Measurements from ENCODE around the gene ACSL6. TPM values are rescaled to one million over a fixed set of nuclear protein-coding genes. Genes with fewer than 3 reads are reported as not detected.

Gene ACSL6
- total RNA-seq, 1 experiment from 2014 or later, result not detected

DNA sequence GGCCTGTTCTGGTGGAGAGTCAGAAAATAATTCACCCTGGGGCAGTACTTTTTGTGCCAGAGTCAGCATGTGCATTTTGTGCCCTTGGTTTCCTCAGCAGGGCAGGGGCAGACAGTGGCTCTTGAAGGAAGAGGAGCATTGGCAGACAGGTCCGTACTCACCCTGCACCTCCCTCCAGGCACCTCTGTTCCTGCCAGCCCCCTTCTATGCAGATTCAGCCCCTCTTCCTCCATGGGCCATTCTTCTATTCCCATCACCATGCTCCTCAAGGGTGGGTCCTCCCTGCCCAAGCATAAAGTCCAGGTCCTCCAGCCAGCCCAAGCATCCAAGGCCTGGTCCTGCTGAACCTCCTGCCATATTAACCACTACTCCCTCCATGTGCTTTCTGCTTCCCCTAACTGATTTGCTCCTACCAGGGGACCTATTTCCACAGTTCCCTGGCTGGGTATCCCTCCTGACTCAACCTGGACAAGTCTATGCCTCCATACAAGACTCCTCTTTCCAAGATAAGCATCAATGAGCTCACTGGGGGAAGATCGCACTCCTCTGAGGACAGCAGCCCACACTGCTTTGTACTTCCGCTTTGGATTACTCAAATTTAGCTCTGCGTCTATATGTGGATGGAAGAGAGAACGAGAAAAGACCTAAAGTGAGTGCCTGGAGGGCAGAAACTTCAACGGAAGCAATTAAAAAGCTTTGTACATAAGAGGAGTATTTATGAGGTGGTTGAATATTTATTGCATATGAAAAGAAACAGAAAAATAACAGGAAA is 9.3 kb upstream of the ACSL6 start:
- in situ Hi-C loops (cut with HindIII; ENCODE audit: low pct_unique_long_range_greater_than_20kb, low sequenced_read_pairs), result no loop called here
- DNase-seq (ENCODE audit: low read depth), result no peak

DNA sequence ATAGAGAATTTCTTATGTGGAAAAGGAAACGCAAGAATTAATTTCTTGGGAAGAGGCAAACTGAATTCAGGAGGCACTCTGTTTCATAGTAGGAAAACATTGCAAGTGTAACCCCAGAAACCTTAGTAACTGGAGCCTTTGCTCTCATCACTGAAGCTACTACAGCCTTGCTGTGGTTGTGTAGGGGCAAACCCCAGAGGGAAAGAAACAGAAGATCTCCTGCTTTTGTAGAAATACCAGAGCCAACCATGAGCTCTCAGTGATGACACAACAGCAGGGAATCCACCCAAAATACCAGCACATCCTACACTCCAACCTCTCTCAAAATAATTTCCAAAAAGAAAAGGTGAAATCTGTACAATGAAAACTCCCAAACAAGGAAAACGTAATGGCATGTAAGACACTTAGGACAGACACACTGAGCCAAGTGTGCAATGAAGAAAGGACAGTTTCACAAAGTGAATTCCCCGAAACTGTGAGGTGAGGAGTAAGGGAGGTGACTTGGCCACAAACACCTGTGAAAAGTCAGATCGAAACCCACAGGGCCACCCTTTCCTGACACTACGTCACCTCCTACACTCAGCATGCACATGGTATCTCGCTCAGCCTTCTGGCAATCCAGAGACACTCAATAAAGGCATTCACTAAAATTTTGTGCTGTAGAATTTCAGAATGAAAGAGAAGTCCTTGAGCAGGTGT is 8.5 kb upstream of the ACSL6 start:
- in situ Hi-C loops (cut with HindIII; ENCODE audit: low pct_unique_long_range_greater_than_20kb, low sequenced_read_pairs), result no loop called here
- DNase-seq (ENCODE audit: low read depth), result no peak

DNA sequence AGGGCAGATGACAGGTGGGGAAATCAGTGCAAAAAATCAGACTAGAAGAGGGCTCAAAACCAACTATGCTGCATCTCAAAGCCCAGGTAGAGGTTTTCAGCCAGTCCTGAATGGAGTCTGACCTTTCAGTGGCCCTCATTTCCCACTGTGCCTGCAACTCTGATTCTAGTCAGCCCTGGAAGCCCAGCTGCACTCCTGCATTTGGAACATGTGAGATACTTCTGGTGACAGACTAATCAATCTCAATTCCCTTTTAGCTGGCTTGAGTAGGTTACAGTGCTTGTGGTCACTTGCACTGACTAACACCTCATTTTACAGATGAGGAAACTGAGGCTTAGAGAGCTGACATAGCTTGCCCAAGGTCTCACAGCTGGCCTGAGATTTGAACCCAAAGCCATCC is 7.9 kb upstream of the ACSL6 start:
- in situ Hi-C loops (cut with HindIII; ENCODE audit: low pct_unique_long_range_greater_than_20kb, low sequenced_read_pairs), result no loop called here
- DNase-seq (ENCODE audit: low read depth), result no peak

DNA sequence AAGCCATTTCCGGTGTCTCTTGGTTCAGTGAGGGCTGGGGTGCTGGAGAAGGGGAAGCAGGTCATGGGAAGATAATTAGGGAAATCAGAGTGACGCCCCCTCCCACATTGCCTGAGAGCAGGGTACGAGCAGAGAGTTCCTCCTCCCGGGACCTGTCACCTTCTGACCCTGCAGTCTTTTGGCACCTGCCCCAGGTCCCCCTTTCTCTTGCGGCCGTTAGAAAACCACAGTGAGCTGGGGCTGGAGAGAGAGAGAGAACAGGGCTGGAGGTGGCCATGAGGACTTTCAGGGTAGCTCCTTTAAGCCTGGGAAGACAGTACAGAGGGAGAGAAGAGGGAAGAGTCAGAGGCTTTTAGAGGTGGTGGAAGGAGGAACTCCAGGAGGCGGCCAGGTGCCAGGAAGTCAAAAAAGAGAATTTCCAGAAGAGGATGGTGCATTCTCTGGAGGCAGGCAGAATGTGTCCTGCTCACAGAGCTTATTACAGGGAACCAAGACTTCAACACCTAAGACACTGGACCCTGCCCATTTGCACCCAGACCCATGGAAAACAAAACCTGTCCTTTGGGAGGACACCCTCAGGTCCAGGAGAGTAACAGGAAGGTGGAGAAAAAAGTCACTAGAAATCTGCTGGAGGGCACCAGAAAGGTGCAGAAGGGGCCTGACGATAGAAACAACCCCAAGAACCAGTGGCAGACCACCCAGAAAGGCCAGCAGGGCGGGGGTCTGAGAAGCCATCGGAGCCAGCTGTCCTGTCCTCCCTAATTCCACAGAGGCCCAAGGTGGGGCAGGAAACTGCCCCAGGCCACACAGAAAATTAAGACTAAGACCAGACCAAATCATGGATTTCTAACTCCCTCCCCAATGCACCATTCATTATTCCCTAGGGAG is 6.5 kb upstream of the ACSL6 start:
- in situ Hi-C loops (cut with HindIII; ENCODE audit: low pct_unique_long_range_greater_than_20kb, low sequenced_read_pairs), result no loop called here
- DNase-seq (ENCODE audit: low read depth), result no peak

DNA sequence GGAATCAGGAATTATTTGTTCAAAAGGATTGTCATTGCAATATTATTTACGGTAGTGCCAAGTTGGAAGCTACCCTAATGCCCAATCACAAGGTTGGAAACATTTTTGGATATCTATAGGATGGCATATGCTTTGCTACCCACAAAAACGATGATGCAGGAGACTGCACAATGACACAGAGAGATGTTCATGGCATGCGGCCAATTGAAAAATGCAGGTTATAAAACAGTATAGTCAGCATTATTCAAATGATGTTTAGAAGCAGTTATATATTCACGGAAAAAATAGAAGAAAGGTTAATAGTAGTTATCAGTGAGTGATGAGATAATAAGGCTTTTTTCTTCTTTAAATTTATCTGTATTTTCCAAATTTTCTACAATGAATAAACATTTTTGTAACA is 5.9 kb upstream of the ACSL6 start:
- in situ Hi-C loops (cut with HindIII; ENCODE audit: low pct_unique_long_range_greater_than_20kb, low sequenced_read_pairs), result no loop called here
- DNase-seq (ENCODE audit: low read depth), result no peak

DNA sequence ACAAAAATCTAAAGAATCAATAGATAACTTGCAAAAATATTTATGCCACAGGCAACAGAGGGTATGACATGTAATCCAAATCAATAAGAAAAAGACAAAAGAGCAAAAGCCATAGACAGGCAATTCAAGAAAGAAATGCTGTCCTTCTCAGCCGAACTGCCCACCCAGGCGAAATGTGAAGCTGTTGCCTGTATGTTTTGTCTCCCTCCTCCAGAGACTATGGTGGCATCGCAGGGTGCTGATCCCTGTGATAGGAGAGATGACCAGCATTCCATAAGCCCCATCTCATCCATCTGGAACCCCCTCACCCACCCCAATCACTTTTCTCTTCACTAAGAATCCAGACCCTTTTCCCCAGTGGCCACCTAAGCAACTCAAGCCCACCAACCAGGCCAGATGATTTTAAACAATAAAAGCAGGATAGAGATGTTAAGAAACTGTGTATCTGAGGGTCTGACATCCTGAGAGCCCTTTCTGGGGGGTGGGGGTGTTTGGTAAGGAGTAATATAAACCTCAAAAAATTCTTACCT is 5.3 kb upstream of the ACSL6 start:
- in situ Hi-C loops (cut with HindIII; ENCODE audit: low pct_unique_long_range_greater_than_20kb, low sequenced_read_pairs), result no loop called here

DNA sequence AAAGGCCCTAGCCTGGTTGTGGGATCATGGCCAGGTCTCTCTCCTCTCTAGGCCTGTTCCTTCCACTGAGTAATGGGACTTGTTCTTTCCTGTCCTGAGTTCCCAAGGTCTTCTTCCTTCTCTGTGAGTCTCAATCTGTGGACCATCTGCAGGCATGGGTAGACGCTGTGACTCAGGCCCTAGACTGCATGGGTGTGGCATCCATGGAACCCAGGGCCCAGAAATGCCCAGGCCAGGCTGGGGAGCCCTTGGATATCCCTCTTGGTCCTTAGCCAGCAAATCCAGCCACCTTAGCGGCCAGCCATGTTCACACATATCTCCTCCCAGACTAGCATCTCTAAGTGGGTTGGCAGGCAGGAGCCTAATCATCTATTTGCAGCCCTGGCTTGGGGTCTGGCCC is 2.3 kb upstream of the ACSL6 start:
- in situ Hi-C loops (cut with HindIII; ENCODE audit: low pct_unique_long_range_greater_than_20kb, low sequenced_read_pairs), result no loop called here
- no peak for DNase-seq (ENCODE audit: low read depth)

More for the DNA sequence above, 5.3 kb upstream of the ACSL6 start:
- DNase-seq (ENCODE audit: low read depth), result no peak

DNA sequence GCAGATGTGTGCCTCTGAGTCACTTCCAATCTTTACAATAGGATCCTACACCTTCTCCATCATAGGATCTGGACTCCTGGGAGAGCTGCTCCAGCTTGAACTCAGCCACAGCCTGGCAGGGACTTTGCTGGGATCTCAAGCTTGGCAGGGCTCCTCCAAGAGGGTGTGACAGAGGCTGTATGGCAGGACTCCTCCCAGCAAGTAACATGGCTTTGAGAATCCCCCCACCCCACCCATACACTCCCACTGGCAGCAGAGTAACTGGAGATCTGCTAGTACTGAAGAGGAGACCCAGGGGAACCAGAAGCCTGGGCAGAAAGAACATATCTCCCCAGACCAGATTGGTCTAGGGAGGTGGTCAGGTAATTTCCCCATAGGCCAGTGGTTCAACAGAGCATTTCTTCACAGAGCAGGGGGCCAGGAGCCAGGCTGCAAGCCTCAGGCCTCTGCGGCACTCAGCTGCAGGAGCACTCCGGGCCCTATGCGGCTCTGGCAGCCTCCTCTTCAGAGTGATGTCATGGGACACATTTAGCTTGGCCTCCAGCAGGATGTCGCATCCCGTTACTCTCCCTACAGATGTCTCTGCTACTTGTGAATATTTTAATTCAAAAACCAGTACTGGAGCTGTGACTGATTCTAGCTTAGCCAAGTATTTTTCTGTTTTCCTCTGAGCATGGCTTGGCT is 1.7 kb upstream of the ACSL6 start:
- in situ Hi-C loops (cut with HindIII; ENCODE audit: low pct_unique_long_range_greater_than_20kb, low sequenced_read_pairs), result no loop called here
- DNase-seq (ENCODE audit: low read depth), result no peak

DNA sequence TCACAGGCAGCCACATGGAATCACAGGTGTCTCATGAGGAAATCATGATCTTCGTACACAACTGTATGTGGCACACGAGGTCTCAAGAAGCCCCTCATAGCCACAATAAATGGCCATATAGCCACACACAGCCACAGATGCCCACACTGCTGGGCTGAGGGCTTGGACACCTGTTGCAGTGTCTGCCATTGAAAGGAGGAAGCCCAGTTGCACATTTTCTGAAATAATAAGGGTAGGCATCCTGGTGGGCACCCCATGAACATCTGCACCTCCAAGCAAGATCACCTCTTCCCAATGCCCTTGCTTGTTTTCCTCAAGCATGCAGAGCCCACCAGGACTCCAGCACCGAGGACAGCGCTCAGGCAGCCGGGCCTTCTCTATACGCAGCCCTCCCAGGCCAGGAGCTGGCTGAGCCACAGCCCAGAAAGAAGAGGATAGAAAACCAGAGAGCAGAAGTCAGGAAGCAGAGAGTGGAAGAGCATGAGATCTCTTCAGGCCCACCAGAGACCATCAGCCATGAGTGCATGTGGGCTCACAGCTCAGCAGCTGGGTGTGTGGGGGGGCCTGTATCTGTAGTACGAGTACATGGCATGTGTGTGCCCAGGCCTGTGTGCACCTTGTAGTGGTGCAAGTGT is 1.0 kb upstream of the ACSL6 start:
- in situ Hi-C loops (cut with HindIII; ENCODE audit: low pct_unique_long_range_greater_than_20kb, low sequenced_read_pairs), result no loop called here
- DNase-seq (ENCODE audit: low read depth), result peak; percentile 28

DNA sequence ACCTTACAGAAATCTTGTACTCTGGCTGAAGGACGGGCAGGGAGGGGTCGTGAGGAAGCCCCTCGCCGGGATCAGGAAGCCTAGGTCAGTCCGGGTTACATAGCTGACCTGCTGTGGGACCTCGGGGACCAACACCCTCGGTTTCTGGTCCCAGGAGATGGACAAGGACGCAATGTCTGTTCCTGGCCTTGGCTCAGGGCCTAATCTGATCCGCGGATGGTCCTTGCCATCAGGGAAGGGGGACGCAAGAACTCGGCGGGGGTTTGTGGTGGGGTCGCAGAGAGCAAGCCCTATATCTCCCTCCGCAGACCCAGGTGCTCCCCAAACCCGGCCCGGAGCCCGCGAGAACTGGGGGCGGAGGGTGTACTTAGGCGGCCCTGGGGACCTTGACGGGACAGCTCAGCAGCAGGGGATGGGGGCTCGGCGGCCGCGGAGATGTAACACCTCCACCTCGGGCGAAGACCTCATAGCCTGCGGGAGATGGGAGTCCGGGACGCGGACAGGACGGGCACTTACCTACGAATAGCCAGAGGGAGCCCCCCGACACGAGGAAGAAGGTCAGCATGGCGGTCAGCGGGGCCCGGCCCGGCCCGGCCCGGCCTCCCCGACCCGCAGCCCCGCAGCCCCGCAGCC is 353 bp downstream of the ACSL6 start:
- in situ Hi-C loops (cut with HindIII; ENCODE audit: low pct_unique_long_range_greater_than_20kb, low sequenced_read_pairs), result no loop called here
- no peak for DNase-seq (ENCODE audit: low read depth)

DNA sequence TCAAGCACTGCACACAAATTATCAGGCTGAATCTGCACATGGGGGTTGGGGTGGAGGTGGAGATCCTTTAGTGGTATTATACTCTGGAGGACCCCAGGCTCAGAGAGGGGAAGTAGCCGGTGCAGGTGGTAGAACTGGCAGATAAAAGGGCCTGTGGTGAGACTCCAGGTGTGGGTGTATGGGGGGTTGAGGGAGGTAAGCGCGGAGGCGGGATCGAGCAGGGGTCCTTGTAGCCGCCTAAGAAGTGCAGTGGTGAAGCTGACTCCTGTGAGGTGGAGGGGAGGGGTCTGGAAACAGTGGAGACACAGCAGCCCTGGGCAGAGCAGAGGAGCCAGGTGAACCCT is 841 bp downstream of the ACSL6 start:
- DNase-seq (ENCODE audit: low read depth), result no peak
- in situ Hi-C loops (cut with HindIII; ENCODE audit: low pct_unique_long_range_greater_than_20kb, low sequenced_read_pairs), result no loop called here

DNA sequence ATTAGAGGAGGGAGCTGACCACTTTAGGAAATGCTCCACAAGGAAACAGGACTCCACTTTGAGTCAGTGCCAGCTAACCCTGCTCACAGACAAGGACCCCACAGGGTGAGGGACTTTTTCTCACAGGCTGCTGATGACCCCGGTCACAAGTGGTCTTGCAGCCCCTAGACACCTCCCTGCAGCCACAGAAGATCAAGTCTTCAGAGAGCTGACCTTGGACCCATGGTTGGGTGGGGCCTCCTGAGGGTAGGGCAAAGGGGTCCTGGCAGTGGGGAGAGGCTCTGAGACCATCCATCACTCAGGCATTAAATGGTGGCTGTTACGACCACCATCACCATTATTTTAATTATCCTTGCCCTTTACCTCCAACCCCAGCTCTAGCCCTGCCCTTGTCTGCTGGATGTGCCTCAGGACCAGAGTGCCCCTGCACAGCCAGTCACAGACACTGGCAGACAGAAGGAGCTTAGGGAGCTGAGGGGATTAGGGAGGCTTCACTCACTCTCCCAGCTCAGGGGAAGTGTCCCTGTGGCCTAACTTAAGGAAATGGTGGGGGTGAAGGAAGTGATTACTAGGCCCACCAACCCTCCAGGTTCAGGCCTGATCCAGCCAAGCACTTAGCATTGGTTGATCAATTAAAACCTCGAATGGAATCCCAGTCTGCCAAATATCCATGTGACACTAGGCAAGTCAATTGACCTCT is 1.6 kb downstream of the ACSL6 start:
- DNase-seq (ENCODE audit: low read depth), result no peak
- in situ Hi-C loops (cut with HindIII; ENCODE audit: low pct_unique_long_range_greater_than_20kb, low sequenced_read_pairs), result no loop called here

DNA sequence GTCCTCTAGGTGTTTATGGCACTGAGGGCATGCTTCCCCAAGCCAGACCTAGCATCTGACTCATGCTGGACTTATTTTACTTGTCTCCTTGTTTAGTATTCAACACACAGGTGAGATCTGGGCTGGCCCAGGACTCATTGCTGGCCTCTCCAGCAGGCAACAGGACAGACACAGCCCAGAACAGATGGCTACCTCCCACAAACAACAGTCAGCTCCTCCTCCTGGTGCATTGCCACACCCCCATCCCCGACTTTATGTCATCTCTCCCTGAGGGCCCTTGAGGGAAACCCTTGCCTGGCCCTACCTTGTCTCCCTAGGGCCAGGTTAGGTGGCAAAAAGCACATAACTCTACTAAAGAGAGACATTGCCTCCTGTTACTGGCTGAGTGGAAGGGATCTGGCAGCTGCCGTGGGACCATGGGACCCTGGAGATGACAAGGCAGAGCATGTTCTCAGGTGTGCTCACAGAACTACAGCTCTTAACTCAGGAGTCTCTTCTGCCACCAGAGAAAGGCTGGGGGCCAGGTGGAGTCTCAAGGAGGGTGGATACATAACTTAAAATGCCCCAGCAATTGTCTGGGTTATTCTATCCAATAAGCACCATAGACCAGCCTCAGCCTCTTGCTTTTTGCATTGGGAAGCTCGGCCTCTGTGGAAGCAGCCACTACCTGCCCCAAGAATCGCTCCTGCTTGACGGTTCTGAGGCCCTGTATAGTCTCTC is 2.3 kb downstream of the ACSL6 start:
- no peak for DNase-seq (ENCODE audit: low read depth)
- in situ Hi-C loops (cut with HindIII; ENCODE audit: low pct_unique_long_range_greater_than_20kb, low sequenced_read_pairs), result no loop called here

DNA sequence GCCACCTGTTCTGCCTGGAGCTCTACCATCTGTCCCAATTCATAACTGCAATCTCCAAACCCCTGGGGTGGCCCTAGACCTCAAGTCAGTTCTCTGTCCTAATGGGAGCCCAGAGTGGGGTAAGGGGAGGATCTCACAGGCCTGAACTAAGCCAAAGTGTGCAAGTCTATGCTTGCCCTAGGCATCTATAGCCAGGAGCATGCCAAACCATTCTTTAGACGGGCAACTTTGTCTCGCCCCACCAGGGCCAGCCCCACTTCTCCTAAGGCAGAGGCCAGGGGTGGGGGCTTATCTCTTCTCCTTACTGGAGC is 3.3 kb downstream of the ACSL6 start:
- in situ Hi-C loops (cut with HindIII; ENCODE audit: low pct_unique_long_range_greater_than_20kb, low sequenced_read_pairs), result no loop called here
- no peak for DNase-seq (ENCODE audit: low read depth)

DNA sequence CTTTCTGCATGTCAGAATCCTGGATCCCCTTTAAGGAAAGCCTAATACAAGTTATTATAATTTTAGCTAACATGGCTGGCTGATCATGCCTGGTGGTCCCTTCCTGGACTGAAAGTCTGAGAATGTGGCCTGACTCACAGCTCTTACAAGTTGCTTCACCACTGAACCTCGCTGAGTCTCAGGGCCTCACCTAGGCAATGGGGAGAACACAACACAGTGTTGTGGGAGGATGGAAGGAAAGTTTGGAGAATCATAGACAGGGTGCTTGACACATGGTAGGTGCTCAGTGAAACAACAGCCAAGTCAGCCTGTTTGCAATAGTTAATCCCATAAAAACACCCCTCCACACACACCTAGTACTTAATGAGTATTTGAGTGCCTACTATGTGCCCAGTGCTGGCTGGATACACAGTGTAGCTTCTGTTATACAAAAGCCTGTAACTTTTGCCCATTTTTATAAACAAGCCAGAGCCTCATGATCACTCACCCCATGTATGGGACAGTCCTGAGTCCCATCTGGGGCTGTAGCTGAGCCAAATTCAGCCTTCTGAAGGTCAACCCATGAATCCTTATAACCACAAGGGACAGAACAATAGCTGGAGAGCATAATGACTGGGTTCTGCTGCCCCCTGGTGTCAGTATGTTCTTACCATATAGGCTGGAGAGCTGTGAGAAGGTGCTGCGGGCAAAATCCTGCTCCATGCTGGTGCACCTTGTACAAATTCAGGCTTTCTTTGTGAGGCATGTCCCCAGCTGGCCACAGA is 3.9 kb downstream of the ACSL6 start:
- in situ Hi-C loops (cut with HindIII; ENCODE audit: low pct_unique_long_range_greater_than_20kb, low sequenced_read_pairs), result no loop called here
- peak; percentile 47 for DNase-seq (ENCODE audit: low read depth)
